A549 (cell line): ENCODE results near the gene CDH4. TPM values are rescaled to one million over a fixed set of nuclear protein-coding genes. Genes with fewer than 3 reads are reported as not detected.

Source experiments
- ATAC-seq, 2 experiments: fragments of 200-7000 bp in 1 of 2; fragments of >200 bp in 1 of 2; cut with Nextera tagmentation in 1 of 2; cut with Tn5 transposase in 1 of 2; 3 replicates each; pipeline versions ENCODE4 v1.8.0 to v1.9.1; 2018 to 2020; ENCODE audit warnings: mild to moderate bottlenecking in 1 of 2, moderate library complexity in 1 of 2
- CTCF ChIA-PET: fragments of 300-600 bp; sonication (Branson Sonifier 250); formaldehyde crosslinking; extraction: SDS; loops from one replicate; lab custom pipeline; 2021; ENCODE audit warnings: antibody characterized with exemption, inconsistent platforms; lab: Yijun Ruan, JAX
- POLR2A ChIA-PET: fragments of 350-600 bp; formaldehyde crosslinking; extraction: SDS; loops from one replicate; lab custom pipeline; 2021; ENCODE audit warnings: antibody characterized with exemption, inconsistent platforms; lab: Yijun Ruan, JAX
- DNase-seq, 2 experiments: peaks; one replicate each; pipeline versions ENCODE4 v3.0.0 to v3.0.0-alpha.2; 2011 to 2016; ENCODE audit warnings: low read depth in 1 of 2, low spot score in 1 of 2
- FAIRE-seq: peaks from 2 replicates; lab custom pipeline; 2011; peaks lifted over from hg19 to GRCh38; lab: Jason Lieb, UNC
- H3K27ac ChIP-seq, 2 experiments: fragments of >200 bp; sonication (Bioruptor Twin); formaldehyde crosslinking; 3 replicates each; pipeline ENCODE4 v1.5.1; 2016 to 2017
- H3K4me1 ChIP-seq: fragments of >200 bp; sonication (Bioruptor Twin); formaldehyde crosslinking; 3 replicates; pipeline ENCODE4 v1.6.1; 2016
- H3K4me2 ChIP-seq: fragments of >200 bp; sonication (Bioruptor Twin); formaldehyde crosslinking; 3 replicates; pipeline ENCODE4 v1.6.1; 2016
- H3K4me3 ChIP-seq: fragments of >200 bp; sonication (Bioruptor Twin); formaldehyde crosslinking; 3 replicates; pipeline ENCODE4 v1.5.1; 2016
- H3K9me3 ChIP-seq: fragments of >200 bp; sonication (Bioruptor Twin); formaldehyde crosslinking; 3 replicates; pipeline ENCODE4 v1.6.1; 2016
- CBX8 ChIP-seq: fragments of 200-600 bp; sonication (generic); IDR thresholded peaks from 2 replicates; pipeline ENCODE4 v1.6.1; 2016
- CHD2 ChIP-seq: fragments of 150-350 bp; IDR thresholded peaks from 2 replicates; pipeline ENCODE4 v1.6.1; 2014; ENCODE audit warnings: low read length; ENCODE audit not compliant: partially characterized antibody
- CHD4 ChIP-seq: fragments of 200-600 bp; sonication (generic); IDR thresholded peaks from 2 replicates; pipeline ENCODE4 v1.6.1; 2016; ENCODE audit warnings: antibody characterized with exemption, mild to moderate bottlenecking, borderline replicate concordance
- EHMT2 ChIP-seq: fragments of 200-600 bp; sonication (generic); IDR thresholded peaks from 2 replicates; pipeline ENCODE4 v1.6.1; 2016; ENCODE audit warnings: antibody characterized with exemption, low read depth, mild to moderate bottlenecking, moderate library complexity
- ESRRA ChIP-seq: fragments of 150-350 bp; IDR thresholded peaks from 2 replicates; pipeline ENCODE4 v1.6.1; 2014; ENCODE audit warnings: mild to moderate bottlenecking, low read length, borderline replicate concordance
- GATA3 ChIP-seq: IDR thresholded peaks from 2 replicates; pipeline ENCODE4 v1.6.1; 2012; ENCODE audit warnings: borderline replicate concordance
- HDAC2 ChIP-seq: fragments of 200-600 bp; sonication (generic); IDR thresholded peaks from 2 replicates; pipeline ENCODE4 v1.6.1; 2016
- HOXA7 ChIP-seq: fragments of 250-450 bp; sonication (Bioruptor Pico); IDR thresholded peaks from 2 replicates; pipeline ENCODE4 v1.5.0; 2020; ENCODE audit warnings: mild to moderate bottlenecking, moderate library complexity
- HOXB13 ChIP-seq: fragments of 250-450 bp; sonication (Bioruptor Pico); IDR thresholded peaks from 2 replicates; pipeline ENCODE4 v1.5.0; 2020; ENCODE audit warnings: low read depth, mild to moderate bottlenecking, moderate library complexity
- NR3C1 ChIP-seq: fragments of >200 bp; sonication (Bioruptor Twin); formaldehyde crosslinking; IDR thresholded peaks from 3 replicates; pipeline ENCODE4 v1.6.1; 2017
- RAD21 ChIP-seq, 2 experiments: fragments of >200 bp in 1 of 2; sonication (Bioruptor Twin) in 1 of 2; formaldehyde crosslinking in 1 of 2; IDR thresholded peaks in 1 of 2; conservative IDR thresholded peaks in 1 of 2; 2 replicates in 1 of 2; 3 replicates in 1 of 2; pipeline ENCODE4 v1.6.1; 2012 to 2018; ENCODE audit warnings: inconsistent platforms in 1 of 2
- RARB ChIP-seq: fragments of 250-450 bp; sonication (Bioruptor Pico); IDR thresholded peaks from 2 replicates; pipeline ENCODE4 v1.8.0; 2021; ENCODE audit warnings: mild to moderate bottlenecking, moderate library complexity
- RCOR1 ChIP-seq: fragments of 150-350 bp; IDR thresholded peaks from 2 replicates; pipeline ENCODE4 v1.6.1; 2014; ENCODE audit warnings: antibody characterized with exemption, low read length, low read depth
- RFX5 ChIP-seq: fragments of 450-650 bp; IDR thresholded peaks from 2 replicates; pipeline ENCODE4 v1.7.1; 2014; ENCODE audit warnings: antibody characterized with exemption, mild to moderate bottlenecking, moderate library complexity
- SREBF2 ChIP-seq: fragments of 450-650 bp; IDR thresholded peaks from 2 replicates; pipeline ENCODE4 v1.6.1; 2014; ENCODE audit warnings: mild to moderate bottlenecking, moderate library complexity
- TP53 ChIP-seq: fragments of 250-450 bp; sonication (Bioruptor Pico); IDR thresholded peaks from 2 replicates; pipeline ENCODE4 v1.5.0; 2021; ENCODE audit warnings: mild to moderate bottlenecking, moderate library complexity
- ZNF302 ChIP-seq: fragments of 250-450 bp; sonication (Bioruptor Pico); IDR thresholded peaks from 2 replicates; pipeline ENCODE4 v1.9.0; 2021; ENCODE audit warnings: inconsistent platforms, mild to moderate bottlenecking, moderate library complexity
- WGBS: methylation state at CpG from one replicate; pipeline ENCODE4 v1.1.6; 2017; ENCODE audit errors: missing lambda C conversion rate; 5-methylcytosine and 5-hydroxymethylcytosine counted together
- polyA plus RNA-seq, 4 experiments: library from polyadenylated mRNA; depleted of rRNA in 3 of 4; stranded (reverse); fragments of >200 nt; fragmentation: RNase III in 1 of 4; extraction: RNeasy Plus Mini Kit Qiagen cat#74134 plus additional on column Dnase treatment in 1 of 4; gene quantifications; 2 replicates in 3 of 4; 3 replicates in 1 of 4; pipeline ENCODE4 v1.2.3, GENCODE V29; 2011 to 2017
- TF ChIP-seq, protein P1 (sequence below): fragments of 200-600 bp; sonication (generic); IDR thresholded peaks from 2 replicates; pipeline ENCODE4 v1.6.1; 2016; ENCODE audit warnings: antibody characterized with exemption, mild to moderate bottlenecking, moderate library complexity
- TF ChIP-seq, protein P2 (sequence below): IDR thresholded peaks from 2 replicates; pipeline ENCODE4 v1.6.1; 2012
- TF ChIP-seq, protein P3 (sequence below): IDR thresholded peaks from 2 replicates; pipeline ENCODE4 v1.6.1; 2012
- TF ChIP-seq, protein P4 (sequence below): fragments of >200 bp; sonication (Bioruptor Twin); formaldehyde crosslinking; IDR thresholded peaks from 3 replicates; pipeline ENCODE4 v1.5.1; 2016

Gene CDH4
- polyA plus RNA-seq, 2 of the 4 experiments (the other 2 are of a cell fraction) = 3.4 to 10.3 TPM

DNA sequence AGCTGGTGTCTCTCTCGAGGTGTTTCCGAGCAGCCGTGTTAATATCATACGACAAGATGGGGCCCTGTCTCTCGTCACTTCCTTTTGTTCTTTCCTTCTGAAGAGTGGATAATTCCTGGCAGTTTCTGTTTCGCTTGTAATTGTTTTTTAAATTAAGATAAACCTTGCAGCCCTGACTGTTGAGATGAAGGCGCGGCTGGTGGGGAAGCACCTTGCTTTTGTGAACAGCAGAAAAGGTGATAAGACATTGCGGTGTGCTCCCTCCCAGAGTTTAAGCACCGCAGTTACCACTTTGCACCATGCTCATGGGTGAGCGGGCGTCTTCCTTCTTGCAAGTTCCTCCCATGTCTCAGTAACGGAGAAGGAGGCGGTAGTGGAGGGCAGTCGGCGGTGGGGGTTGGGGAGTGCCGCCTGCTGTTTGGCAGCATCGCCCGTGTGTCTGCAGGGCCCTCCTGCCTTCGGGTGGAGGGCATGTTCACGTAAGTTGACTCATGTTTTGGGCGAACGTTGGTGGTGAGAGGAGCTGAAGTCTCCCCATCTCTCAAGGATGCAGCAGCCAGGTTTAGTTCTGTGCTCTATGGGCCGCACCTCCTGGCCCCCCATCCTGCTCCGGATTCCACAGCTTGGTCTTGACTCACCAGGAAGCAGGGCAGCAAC, 467.8 kb downstream of the CDH4 start (continued):
- TF ChIP-seq, protein P1, sequence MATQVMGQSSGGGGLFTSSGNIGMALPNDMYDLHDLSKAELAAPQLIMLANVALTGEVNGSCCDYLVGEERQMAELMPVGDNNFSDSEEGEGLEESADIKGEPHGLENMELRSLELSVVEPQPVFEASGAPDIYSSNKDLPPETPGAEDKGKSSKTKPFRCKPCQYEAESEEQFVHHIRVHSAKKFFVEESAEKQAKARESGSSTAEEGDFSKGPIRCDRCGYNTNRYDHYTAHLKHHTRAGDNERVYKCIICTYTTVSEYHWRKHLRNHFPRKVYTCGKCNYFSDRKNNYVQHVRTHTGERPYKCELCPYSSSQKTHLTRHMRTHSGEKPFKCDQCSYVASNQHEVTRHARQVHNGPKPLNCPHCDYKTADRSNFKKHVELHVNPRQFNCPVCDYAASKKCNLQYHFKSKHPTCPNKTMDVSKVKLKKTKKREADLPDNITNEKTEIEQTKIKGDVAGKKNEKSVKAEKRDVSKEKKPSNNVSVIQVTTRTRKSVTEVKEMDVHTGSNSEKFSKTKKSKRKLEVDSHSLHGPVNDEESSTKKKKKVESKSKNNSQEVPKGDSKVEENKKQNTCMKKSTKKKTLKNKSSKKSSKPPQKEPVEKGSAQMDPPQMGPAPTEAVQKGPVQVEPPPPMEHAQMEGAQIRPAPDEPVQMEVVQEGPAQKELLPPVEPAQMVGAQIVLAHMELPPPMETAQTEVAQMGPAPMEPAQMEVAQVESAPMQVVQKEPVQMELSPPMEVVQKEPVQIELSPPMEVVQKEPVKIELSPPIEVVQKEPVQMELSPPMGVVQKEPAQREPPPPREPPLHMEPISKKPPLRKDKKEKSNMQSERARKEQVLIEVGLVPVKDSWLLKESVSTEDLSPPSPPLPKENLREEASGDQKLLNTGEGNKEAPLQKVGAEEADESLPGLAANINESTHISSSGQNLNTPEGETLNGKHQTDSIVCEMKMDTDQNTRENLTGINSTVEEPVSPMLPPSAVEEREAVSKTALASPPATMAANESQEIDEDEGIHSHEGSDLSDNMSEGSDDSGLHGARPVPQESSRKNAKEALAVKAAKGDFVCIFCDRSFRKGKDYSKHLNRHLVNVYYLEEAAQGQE = no peak
- TF ChIP-seq, protein P2, sequence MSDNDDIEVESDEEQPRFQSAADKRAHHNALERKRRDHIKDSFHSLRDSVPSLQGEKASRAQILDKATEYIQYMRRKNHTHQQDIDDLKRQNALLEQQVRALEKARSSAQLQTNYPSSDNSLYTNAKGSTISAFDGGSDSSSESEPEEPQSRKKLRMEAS = no peak
- TF ChIP-seq CBX8 (no peak), RCOR1 (no peak)
- TF ChIP-seq, all 56 proteins: peak for 0

DNA sequence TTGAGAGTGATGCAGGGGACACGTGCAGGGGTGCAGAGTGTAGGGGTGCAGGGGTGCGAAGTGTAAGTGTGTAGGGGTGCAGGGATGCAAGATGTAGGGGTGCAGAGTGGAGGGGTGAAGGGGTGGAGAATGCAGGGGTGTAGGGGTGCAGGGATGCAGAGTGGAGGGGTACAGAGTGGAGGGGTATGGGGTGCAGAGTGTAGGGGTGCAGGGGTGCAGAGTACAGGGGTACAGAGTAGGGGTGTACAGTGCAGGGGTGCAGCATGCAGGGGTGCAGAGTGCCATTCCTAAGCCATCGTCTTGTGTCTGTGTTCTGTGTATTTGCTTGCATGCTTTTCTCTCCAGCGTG, 468.3 kb downstream of the CDH4 start:
- H3K9me3 ChIP-seq = peaks cover 16% of the 10 kb centered on the region; the same call in 2 of the 3 replicates
- DNase-seq (no peak), FAIRE-seq (no peak), ATAC-seq (no peak)
- no peaks in the 10 kb centered on the region for H3K4me1 ChIP-seq
- H3K4me2 ChIP-seq = no peak overlapping the region
- H3K4me3 ChIP-seq = no peak overlapping the region
- CTCF ChIA-PET = interaction anchor here (1.2 kb wide), 1 partner anchor 913 kb away, joined by 3 read pairs; no protein-coding TSS in a partner anchor
- 47% methylated on average over 4 of the region's 4 CpGs for WGBS
- no peak overlapping the region for H3K27ac ChIP-seq
- no peak for TF ChIP-seq RCOR1
- TF ChIP-seq SREBF2 = no peak
- no peak for TF ChIP-seq GATA3
- no peak for TF ChIP-seq ESRRA
- no peak for TF ChIP-seq CBX8
- TF ChIP-seq EHMT2 = no peak
- TF ChIP-seq CHD4 = no peak
- TF ChIP-seq, protein P3, sequence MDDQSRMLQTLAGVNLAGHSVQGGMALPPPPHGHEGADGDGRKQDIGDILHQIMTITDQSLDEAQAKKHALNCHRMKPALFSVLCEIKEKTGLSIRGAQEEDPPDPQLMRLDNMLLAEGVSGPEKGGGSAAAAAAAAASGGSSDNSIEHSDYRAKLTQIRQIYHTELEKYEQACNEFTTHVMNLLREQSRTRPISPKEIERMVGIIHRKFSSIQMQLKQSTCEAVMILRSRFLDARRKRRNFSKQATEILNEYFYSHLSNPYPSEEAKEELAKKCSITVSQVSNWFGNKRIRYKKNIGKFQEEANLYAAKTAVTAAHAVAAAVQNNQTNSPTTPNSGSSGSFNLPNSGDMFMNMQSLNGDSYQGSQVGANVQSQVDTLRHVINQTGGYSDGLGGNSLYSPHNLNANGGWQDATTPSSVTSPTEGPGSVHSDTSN = no peak
- no peak for TF ChIP-seq NR3C1
- TF ChIP-seq RARB (CRISPR knock-in tag) = no peak
- no peak for TF ChIP-seq RAD21 (conservative IDR thresholded peaks at IDR 0.05 in 1 of 2, IDR thresholded peaks at IDR 0.05 in 1 of 2)
- TF ChIP-seq, protein P2 = no peak
- TF ChIP-seq RFX5 = no peak
- no peak for TF ChIP-seq HOXB13
- no peak for TF ChIP-seq CHD2
- TF ChIP-seq HDAC2 = no peak
- TF ChIP-seq HOXA7 (CRISPR knock-in tag) = no peak
- TF ChIP-seq, protein P4, sequence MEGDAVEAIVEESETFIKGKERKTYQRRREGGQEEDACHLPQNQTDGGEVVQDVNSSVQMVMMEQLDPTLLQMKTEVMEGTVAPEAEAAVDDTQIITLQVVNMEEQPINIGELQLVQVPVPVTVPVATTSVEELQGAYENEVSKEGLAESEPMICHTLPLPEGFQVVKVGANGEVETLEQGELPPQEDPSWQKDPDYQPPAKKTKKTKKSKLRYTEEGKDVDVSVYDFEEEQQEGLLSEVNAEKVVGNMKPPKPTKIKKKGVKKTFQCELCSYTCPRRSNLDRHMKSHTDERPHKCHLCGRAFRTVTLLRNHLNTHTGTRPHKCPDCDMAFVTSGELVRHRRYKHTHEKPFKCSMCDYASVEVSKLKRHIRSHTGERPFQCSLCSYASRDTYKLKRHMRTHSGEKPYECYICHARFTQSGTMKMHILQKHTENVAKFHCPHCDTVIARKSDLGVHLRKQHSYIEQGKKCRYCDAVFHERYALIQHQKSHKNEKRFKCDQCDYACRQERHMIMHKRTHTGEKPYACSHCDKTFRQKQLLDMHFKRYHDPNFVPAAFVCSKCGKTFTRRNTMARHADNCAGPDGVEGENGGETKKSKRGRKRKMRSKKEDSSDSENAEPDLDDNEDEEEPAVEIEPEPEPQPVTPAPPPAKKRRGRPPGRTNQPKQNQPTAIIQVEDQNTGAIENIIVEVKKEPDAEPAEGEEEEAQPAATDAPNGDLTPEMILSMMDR = no peak
- no peak for TF ChIP-seq ZNF302 (CRISPR knock-in tag)
- TF ChIP-seq TP53 (CRISPR knock-in tag) = no peak
- POLR2A ChIA-PET = no interaction called here
